Measurements from ENCODE around the gene OR2V2. TPM values are rescaled to one million over a fixed set of nuclear protein-coding genes. Genes with fewer than 3 reads are reported as not detected.

OR2V2 gene
- total RNA-seq, 4 donors from 2014 or later: 0.08 TPM; not detected in 3

GRCh38 chr5:181191526-181192336, 44.3 kb downstream of the OR2V2 start:
- ATAC-seq: peak; percentile 86
- TF ChIP-seq POLR2A (IDR thresholded peaks at IDR 0.05) (peak; percentile 65 to 78), EP300 (IDR thresholded peaks at IDR 0.05) (no peak), POLR2AphosphoS5 (IDR thresholded peaks at IDR 0.05) (peak; percentile 75), CTCF (IDR thresholded peaks at IDR 0.05) (peak in 1 of 4 experiments; percentile 21)
- H3K27ac ChIP-seq: peak overlapping the region; percentile 79 to 96 (median 92)
- peak overlapping the region; percentile 82 to 90 for H3K4me3 ChIP-seq
- H3K9me3 ChIP-seq: no peaks in the 10 kb centered on the region
- WGBS, 2 donors (ENCODE audit: low coverage in 1 of 2): 0 to 20% methylated on average over 1 to 13 of the region's 64 CpGs
- H3K27me3 ChIP-seq: no peaks in the 10 kb centered on the region
- peaks cover 0 to 52% (median 6%) of the 10 kb centered on the region in 3 donors for H3K4me1 ChIP-seq
- H3K36me3 ChIP-seq: no peaks in the 10 kb centered on the region

GRCh38 chr5:181192337-181193046, 45.1 kb downstream of the OR2V2 start:
- TF ChIP-seq POLR2A (IDR thresholded peaks at IDR 0.05): no peak
- TF ChIP-seq EP300 (IDR thresholded peaks at IDR 0.05): no peak
- no peak for TF ChIP-seq POLR2AphosphoS5 (IDR thresholded peaks at IDR 0.05)
- no peak for TF ChIP-seq CTCF (IDR thresholded peaks at IDR 0.05)
- WGBS, 2 donors (ENCODE audit: low coverage in 1 of 2): 34 to 42% methylated on average over 7 to 9 of the region's 12 CpGs
- H3K4me3 ChIP-seq: peak overlapping the region; percentile 82 to 90
- peak overlapping the region; percentile 79 to 96 (median 92) for H3K27ac ChIP-seq
- peaks cover 0 to 47% (median 6%) of the 10 kb centered on the region in 3 donors for H3K4me1 ChIP-seq
- no peak for ATAC-seq
- no peaks in the 10 kb centered on the region for H3K36me3 ChIP-seq
- no peaks in the 10 kb centered on the region for H3K9me3 ChIP-seq
- H3K27me3 ChIP-seq: no peaks in the 10 kb centered on the region

GRCh38 chr5:181193656-181194055, 46.3 kb downstream of the OR2V2 start:
- Histone ChIP-seq H3K4me3 (no peak overlapping the region), H3K4me1 (peaks cover 0 to 41% (median 6%) of the 10 kb centered on the region in 3 donors), H3K9me3 (no peaks in the 10 kb centered on the region), H3K27ac (peak overlapping the region in 1 of 4 donors; percentile 93), H3K36me3 (no peaks in the 10 kb centered on the region), H3K27me3 (no peaks in the 10 kb centered on the region)
- TF ChIP-seq POLR2AphosphoS5 (IDR thresholded peaks at IDR 0.05) (no peak), POLR2A (IDR thresholded peaks at IDR 0.05) (no peak), EP300 (IDR thresholded peaks at IDR 0.05) (no peak), CTCF (IDR thresholded peaks at IDR 0.05) (no peak)
- 85 to 88% methylated on average over 1 to 2 of the region's 2 CpGs for WGBS, 2 donors (ENCODE audit: low coverage in 1 of 2)
- ATAC-seq: no peak

- Histone ChIP-seq H3K36me3 (no peaks in the 10 kb centered on the region), H3K27ac (no peak overlapping the region), H3K9me3 (no peaks in the 10 kb centered on the region), H3K4me3 (no peak overlapping the region), H3K27me3 (no peaks in the 10 kb centered on the region), H3K4me1 (peaks cover 0 to 33% (median 6%) of the 10 kb centered on the region in 3 donors)
- ATAC-seq: no peak
- no peak for TF ChIP-seq CTCF (IDR thresholded peaks at IDR 0.05)
- WGBS, 2 donors (ENCODE audit: low coverage in 1 of 2): 78 to 80% methylated on average over 4 to 15 of the region's 21 CpGs
These were observed 47.3 kb downstream of the OR2V2 start for GRCh38 chr5:181194489-181195248.

Data from gastroesophageal sphincter (tissue), 4 donors.